HepG2 (cell line): ENCODE results near the gene ATP6V1G2. TPM values are rescaled to one million over a fixed set of nuclear protein-coding genes. Genes with fewer than 3 reads are reported as not detected.

ENCODE experiments used
- ATAC-seq: fragments of 200-7000 bp; cut with Tn5 transposase; 3 replicates; pipeline ENCODE4 v1.9.1; 2020; ENCODE audit warnings: mild to moderate bottlenecking, moderate library complexity
- BruUV-seq: library from RNA; stranded (reverse); fragments of 400-500 nt; replicated peaks from 2 replicates; lab custom pipeline; 2021; lab: Mats Ljungman, UMichigan
- CTCF ChIA-PET: fragments of 300-600 bp; formaldehyde crosslinking; extraction: SDS; loops from one replicate; lab custom pipeline; 2021; ENCODE audit warnings: low total read pairs, inconsistent platforms, low intra/inter-chr PET ratio; lab: Yijun Ruan, JAX
- POLR2A ChIA-PET: fragments of 350-600 bp; sonication (Branson Sonifier 250); formaldehyde crosslinking; loops from one replicate; lab custom pipeline; 2020; ENCODE audit warnings: antibody characterized with exemption, inconsistent platforms; lab: Yijun Ruan, JAX
- DNase-seq: peaks from one replicate; pipeline ENCODE4 v3.0.0-alpha.2; 2015; ENCODE audit warnings: low spot score
- FAIRE-seq: peaks from 3 replicates; lab custom pipeline; 2011; peaks lifted over from hg19 to GRCh38; lab: Jason Lieb, UNC
- H2AFZ ChIP-seq: one replicate; pipeline ENCODE4 v1.6.1; 2011; ENCODE audit warnings: low read length, inconsistent platforms
- H3K27ac ChIP-seq: fragments of 300-600 bp; 3 replicates; pipeline ENCODE4 v1.8.0; 2011; ENCODE audit warnings: mixed run types, mild to moderate bottlenecking, mixed read lengths, low read length, inconsistent platforms; ENCODE audit not compliant: insufficient read depth; ENCODE audit errors: extremely low read length
- H3K27me3 ChIP-seq, 2 experiments: fragments of 200-600 bp in 1 of 2; 2 replicates in 1 of 2; 3 replicates in 1 of 2; pipeline versions ENCODE4 v1.6.0 to v1.8.0; 2011; ENCODE audit warnings: low read length in 2 of 2, mild to moderate bottlenecking in 2 of 2, moderate library complexity in 2 of 2, inconsistent platforms in 1 of 2; ENCODE audit not compliant: insufficient read depth in 2 of 2, control insufficient read depth in 1 of 2
- H3K36me3 ChIP-seq, 2 experiments: fragments of 200-600 bp in 1 of 2; replicated peaks in 1 of 2; 2 replicates in 1 of 2; 3 replicates in 1 of 2; pipeline versions ENCODE4 v1.5.1 to v1.8.0; 2011; ENCODE audit warnings: low read length in 2 of 2, inconsistent platforms in 1 of 2; ENCODE audit not compliant: insufficient read depth in 2 of 2, control insufficient read depth in 1 of 2
- H3K4me1 ChIP-seq: 2 replicates; pipeline ENCODE4 v1.5.1; 2012; ENCODE audit warnings: low read length, inconsistent platforms; ENCODE audit not compliant: insufficient read depth
- H3K4me2 ChIP-seq: 2 replicates; pipeline ENCODE4 v1.6.0; 2011; ENCODE audit warnings: low read depth, low read length, inconsistent platforms
- H3K4me3 ChIP-seq, 3 experiments: fragments of 200-600 bp in 1 of 3; sonication (generic), shearing (Covaris generic) in 1 of 3; replicated peaks in 1 of 3; 2 replicates each; pipeline ENCODE4 v1.5.1; 2011 to 2016; ENCODE audit warnings: low read length in 3 of 3, inconsistent platforms in 2 of 3, low read depth in 2 of 3, mild to moderate bottlenecking in 2 of 3, control low read depth in 1 of 3, mixed read lengths in 1 of 3; ENCODE audit not compliant: insufficient read depth in 1 of 3
- H3K79me2 ChIP-seq: one replicate; pipeline ENCODE4 v1.6.1; 2011; ENCODE audit warnings: low read length, inconsistent platforms; ENCODE audit not compliant: insufficient read depth
- H3K9ac ChIP-seq: 2 replicates; pipeline ENCODE4 v1.6.0; 2011; ENCODE audit warnings: mild to moderate bottlenecking, low read depth, low read length, inconsistent platforms; ENCODE audit not compliant: insufficient read depth
- H3K9me3 ChIP-seq: 2 replicates; pipeline ENCODE4 v1.5.1; 2012; ENCODE audit warnings: mild to moderate bottlenecking, low read length
- H4K20me1 ChIP-seq: 2 replicates; pipeline ENCODE4 v1.6.0; 2011; ENCODE audit warnings: inconsistent platforms, mild to moderate bottlenecking, low read length, moderate library complexity; ENCODE audit not compliant: insufficient read depth
- FOXK1 ChIP-seq: sonication (generic); formaldehyde crosslinking; IDR thresholded peaks from 2 replicates; pipeline ENCODE4 v1.4.0; 2020; ENCODE audit warnings: low read depth, missing genetic modification reagents, borderline replicate concordance
- GRHL1 ChIP-seq: sonication (generic); formaldehyde crosslinking; conservative IDR thresholded peaks from 2 replicates; pipeline ENCODE4 v1.8.0; 2022; ENCODE audit warnings: missing genetic modification reagents
- LBX2 ChIP-seq: sonication (generic); formaldehyde crosslinking; IDR thresholded peaks from 2 replicates; pipeline ENCODE4 v1.5.0; 2020; ENCODE audit warnings: missing genetic modification reagents, mild to moderate bottlenecking, borderline replicate concordance
- NR1H2 ChIP-seq: sonication (generic); formaldehyde crosslinking; IDR thresholded peaks from 2 replicates; pipeline ENCODE4 v1.8.1; 2022; ENCODE audit warnings: low read depth, missing genetic modification reagents, borderline replicate concordance
- SALL2 ChIP-seq: sonication (generic); formaldehyde crosslinking; IDR thresholded peaks from 2 replicates; pipeline ENCODE4 v1.8.1; 2023; ENCODE audit warnings: mild to moderate bottlenecking, missing genetic modification reagents, inconsistent platforms
- ZNF224 ChIP-seq: sonication (generic); formaldehyde crosslinking; IDR thresholded peaks from 2 replicates; pipeline ENCODE4 v1.5.0; 2020; ENCODE audit warnings: mild to moderate bottlenecking, missing genetic modification reagents
- ZNF468 ChIP-seq: sonication (generic); formaldehyde crosslinking; IDR thresholded peaks from 2 replicates; pipeline ENCODE4 v1.8.0; 2022; ENCODE audit warnings: mild to moderate bottlenecking, moderate library complexity, missing genetic modification reagents
- WGBS: methylation state at CpG from one replicate; pipeline ENCODE4 v1.1.6; 2017; ENCODE audit warnings: low lambda C conversion rate; 5-methylcytosine and 5-hydroxymethylcytosine counted together
- in situ Hi-C: cut with HindIII; loops from 2 replicates; pipeline ENCODE4 v1.10.0; 2017; ENCODE audit warnings: low pct_unique_long_range_greater_than_20kb; ENCODE audit not compliant: extremely low pct_ligation_motif_present
- intact Hi-C: fragments of 100-400 bp; cut with micrococcal nuclease; formaldehyde crosslinking; loops from one replicate; pipeline ENCODE4 v1.10.0; 2022; ENCODE audit not compliant: unreplicated experiment
- polyA plus RNA-seq, 8 experiments: library from polyadenylated mRNA; depleted of rRNA in 3 of 8; stranded (reverse) in 7 of 8; unstranded in 1 of 8; fragments of >200 nt; fragmentation: Illumina TruSeq in 4 of 8; extraction: Trizol in 4 of 8; gene quantifications; 2 replicates each; pipeline versions ENCODE4 v1.2.1 to v1.2.3, GENCODE V29; 2011 to 2016; ENCODE audit warnings: low read depth in 4 of 8, missing spikeins in 1 of 8, mixed read lengths in 1 of 8; ENCODE audit not compliant: insufficient read depth in 1 of 8
- total RNA-seq, 5 experiments: library from RNA; depleted of rRNA; stranded (reverse); fragments of >200 nt; fragmentation: Illumina TruSeq; extraction: Trizol; gene quantifications; 2 replicates each; pipeline ENCODE4 v1.2.3, GENCODE V29; 2016; ENCODE audit warnings: low read depth in 1 of 5

The ATP6V1G2 gene
- total and polyA plus RNA-seq, 2 of the 13 experiments (the other 11 are each of a cell fraction or from before 2014, with no cell fraction given) = 0.27 to 0.83 TPM

GRCh38 chr6:31545291-31545690 is 1.1 kb downstream of the ATP6V1G2 start:
- H4K20me1 ChIP-seq = peaks cover 8% of the 10 kb centered on the region
- no peak for ATAC-seq
- BruUV-seq = no TSS peak
- no peak overlapping the region for H3K4me2 ChIP-seq
- H3K36me3 ChIP-seq = peaks cover under 1 to 9% of the 10 kb centered on the region in 2 experiments
- no peak overlapping the region for H2AFZ ChIP-seq
- peaks cover 34% of the 10 kb centered on the region for H3K79me2 ChIP-seq
- TF ChIP-seq SALL2 (no peak), ZNF224 (no peak), NR1H2 (CRISPR knock-in tag) (no peak), FOXK1 (CRISPR knock-in tag) (no peak), ZNF468 (CRISPR knock-in tag) (no peak), LBX2 (no peak), GRHL1 (CRISPR knock-in tag) (no peak)
- H3K4me1 ChIP-seq = peaks cover 46% of the 10 kb centered on the region
- DNase-seq = no peak
- POLR2A ChIA-PET = interaction anchor here (4.6 kb wide), 1 partner anchor 52 kb away, joined by 36 read pairs; no protein-coding TSS in a partner anchor
- no peak overlapping the region for H3K27ac ChIP-seq
- no peak overlapping the region for H3K9ac ChIP-seq
- intact Hi-C loops (loop anchor here (5.0 to 10.0 kb wide), 2 partner anchors 37 to 110 kb away; partner anchors contain the start of genes APOM, BAG6 and LTB), in situ Hi-C loops (loop anchor here (5.0 kb wide), 1 partner anchor 52 kb away; no protein-coding TSS in a partner anchor)
- H3K4me3 ChIP-seq = no peak overlapping the region
- CTCF ChIA-PET = interaction anchor here (3.6 kb wide), 1 partner anchor 52 kb away, joined by 84 read pairs; no protein-coding TSS in a partner anchor
- H3K9me3 ChIP-seq = no peaks in the 10 kb centered on the region
- H3K27me3 ChIP-seq = no peaks in the 10 kb centered on the region; a peak in 2 of 5 replicates
- 47% methylated on average over 7 of the region's 7 CpGs for WGBS
- FAIRE-seq = no peak
